GM18870 (cell line): ENCODE data around the gene HSFX3.
"Not testable (repeated sequence)": the region's sequence is repeated elsewhere in the genome, so short reads cannot be mapped to it uniquely, and the experiment has no call there.

Experiments
- ATAC-seq: cut with Tn5 transposase; IDR thresholded peaks from one replicate; pipeline ENCODE4 v1.9.1; 2021; ENCODE audit warnings: moderate library complexity; ENCODE audit not compliant: unreplicated experiment

The HSFX3 gene, protein sequence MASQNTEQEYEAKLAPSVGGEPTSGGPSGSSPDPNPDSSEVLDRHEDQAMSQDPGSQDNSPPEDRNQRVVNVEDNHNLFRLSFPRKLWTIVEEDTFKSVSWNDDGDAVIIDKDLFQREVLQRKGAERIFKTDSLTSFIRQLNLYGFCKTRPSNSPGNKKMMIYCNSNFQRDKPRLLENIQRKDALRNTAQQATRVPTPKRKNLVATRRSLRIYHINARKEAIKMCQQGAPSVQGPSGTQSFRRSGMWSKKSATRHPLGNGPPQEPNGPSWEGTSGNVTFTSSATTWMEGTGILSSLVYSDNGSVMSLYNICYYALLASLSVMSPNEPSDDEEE

DNA sequence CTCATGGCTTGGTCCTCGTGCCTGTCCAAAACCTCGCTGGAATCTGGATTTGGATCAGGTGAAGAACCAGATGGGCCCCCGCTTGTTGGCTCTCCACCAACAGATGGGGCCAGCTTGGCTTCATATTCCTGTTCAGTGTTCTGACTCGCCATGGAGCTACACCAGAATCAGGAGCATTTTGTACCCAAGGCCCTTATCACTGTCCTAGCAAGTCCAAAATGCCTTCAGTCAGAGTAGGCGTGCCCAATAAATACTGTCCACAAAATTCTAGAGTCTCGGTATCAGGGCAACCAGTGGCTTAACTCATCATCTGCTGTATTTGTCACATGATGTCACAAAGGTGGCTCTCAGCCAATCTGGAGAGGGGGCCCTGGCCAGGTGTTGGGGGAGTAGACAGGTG, at the start of gene HSFX3:
HSFX3 (minus strand) TSS at position 224 of the 400 bp plus-strand sequence; CDS start at position 152, 72 bp downstream.
- ATAC-seq, result not testable (repeated sequence)

DNA sequence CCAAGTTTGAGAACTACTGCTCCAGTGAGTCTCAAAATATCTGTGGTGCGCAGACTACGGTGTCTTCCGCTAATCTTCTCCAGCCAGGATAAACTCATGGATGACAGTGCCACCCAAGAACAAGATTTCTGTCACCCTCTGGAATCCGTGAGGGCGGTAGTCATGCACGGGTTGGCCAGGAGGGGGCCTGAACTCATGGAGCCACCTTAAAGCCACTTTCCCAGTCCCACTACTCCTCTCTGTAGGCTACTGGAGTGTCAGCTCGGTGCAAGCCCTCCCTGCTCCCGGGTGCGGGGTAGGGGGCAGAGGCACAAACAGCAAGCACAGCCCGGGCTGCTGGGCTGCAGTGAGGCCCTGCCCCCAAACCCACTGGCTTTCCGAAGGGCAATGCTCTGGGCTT, 48.9 kb upstream of the HSFX3 start:
- not testable (repeated sequence) for ATAC-seq

DNA sequence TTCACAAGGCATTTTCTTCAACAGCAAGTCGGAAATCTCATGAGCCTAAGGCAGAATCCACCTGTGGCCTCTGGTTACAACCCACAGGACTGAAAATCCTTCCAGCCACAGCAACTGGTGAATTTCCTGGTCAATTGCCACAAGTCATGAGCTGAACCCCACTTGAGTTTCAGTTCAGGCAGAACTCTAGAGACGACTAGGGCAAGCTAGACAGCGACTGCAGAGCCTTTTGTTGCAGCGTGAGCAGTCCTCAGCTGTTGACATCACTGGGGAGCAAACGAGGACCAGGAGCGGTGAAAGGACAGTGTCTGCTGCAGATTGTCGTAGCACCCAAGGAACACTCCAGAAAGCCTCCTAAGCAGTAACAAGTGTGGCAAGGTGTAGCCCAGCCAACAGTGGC, 46.2 kb upstream of the HSFX3 start:
- ATAC-seq, result not testable (repeated sequence)

DNA sequence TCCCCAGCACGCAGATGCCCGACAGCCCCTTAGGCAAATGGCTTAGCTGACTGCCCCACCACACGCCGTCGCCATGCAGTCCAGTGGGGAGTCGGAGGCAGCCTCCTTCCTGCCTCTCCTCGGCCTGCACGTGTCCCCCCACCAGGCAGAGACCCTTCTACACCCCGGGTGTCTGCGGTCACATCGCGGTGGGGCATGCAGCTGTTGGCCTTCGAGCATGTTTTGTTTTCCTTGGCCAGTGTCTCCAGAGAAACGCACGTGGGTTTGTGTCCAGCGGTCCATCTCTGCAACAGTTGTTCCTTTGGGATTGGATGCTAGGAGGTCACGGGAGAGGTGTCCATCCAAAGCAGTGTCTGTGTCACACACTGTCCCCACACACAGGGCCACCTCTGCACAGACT, 45.5 kb upstream of the HSFX3 start, which contains the start of gene HSFX2:
HSFX2 (minus strand) TSS at position 101 of the 400 bp plus-strand sequence. CDS start 614 bp downstream, outside the sequence.
- ATAC-seq, result not testable (repeated sequence)

DNA sequence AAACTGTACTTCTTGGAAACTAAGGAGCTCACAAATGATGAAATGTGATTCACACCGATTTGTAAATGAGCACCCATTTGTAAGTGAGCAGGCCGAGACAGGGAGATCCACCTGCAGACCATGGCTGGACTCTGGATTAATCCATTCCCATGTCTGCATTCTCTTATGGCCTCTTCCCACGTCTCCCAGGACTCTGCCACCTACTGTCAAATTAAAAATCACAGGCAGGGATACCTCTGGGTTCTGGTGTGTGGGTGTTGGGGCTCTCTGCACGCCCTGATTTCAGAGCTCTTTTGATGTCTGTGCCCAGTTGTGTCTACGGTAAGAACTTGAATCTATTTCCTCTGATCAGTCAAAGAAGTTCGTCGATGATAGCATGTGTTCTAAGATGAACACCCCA, 41.3 kb upstream of the HSFX3 start:
- not testable (repeated sequence) for ATAC-seq

DNA sequence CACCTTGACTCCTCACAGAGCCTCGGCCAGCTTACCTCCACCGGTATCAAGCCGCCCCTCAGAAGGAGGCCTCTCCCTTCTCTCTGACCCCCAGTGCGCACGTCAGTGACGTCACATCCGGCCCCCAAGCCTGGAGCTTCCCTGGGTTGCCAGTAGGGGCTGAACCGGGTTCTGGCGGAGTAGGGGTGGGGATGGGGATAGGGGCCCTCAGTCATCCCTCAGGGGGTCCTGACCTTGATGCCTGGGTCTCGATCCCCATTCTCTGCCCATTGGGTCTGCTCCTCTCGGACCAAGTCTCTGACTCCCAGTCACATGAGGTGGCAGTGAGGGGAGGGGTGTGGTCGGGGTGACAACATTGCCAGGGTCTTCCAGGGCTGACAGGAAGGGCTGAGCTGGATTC, 37.6 kb upstream of the HSFX3 start, which contains the start of gene MAGEA9B:
MAGEA9B (minus strand) TSS at position 101 of the 400 bp plus-strand sequence. CDS start 4,280 bp downstream, outside the sequence.
- not testable (repeated sequence) for ATAC-seq

DNA sequence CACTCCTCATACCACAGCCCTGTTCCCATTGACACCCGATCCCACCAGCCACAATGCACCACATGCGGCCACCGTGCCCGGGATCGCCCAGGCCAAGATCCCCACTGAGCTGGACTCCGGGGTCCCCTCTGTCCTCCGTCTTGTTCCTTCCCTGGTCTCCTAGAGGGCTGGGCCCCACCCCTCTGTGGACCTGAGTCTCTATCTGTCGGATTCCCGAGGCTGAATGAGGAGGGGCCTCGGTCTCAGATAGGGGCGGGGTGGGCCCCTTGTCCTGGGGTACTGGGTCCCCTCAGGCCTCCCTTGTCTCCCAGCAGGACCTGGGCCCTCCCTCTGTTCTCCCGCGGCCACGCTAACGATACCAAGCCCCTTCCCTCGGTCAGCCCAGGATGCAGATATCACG, 35.9 kb upstream of the HSFX3 start:
- not testable (repeated sequence) for ATAC-seq

DNA sequence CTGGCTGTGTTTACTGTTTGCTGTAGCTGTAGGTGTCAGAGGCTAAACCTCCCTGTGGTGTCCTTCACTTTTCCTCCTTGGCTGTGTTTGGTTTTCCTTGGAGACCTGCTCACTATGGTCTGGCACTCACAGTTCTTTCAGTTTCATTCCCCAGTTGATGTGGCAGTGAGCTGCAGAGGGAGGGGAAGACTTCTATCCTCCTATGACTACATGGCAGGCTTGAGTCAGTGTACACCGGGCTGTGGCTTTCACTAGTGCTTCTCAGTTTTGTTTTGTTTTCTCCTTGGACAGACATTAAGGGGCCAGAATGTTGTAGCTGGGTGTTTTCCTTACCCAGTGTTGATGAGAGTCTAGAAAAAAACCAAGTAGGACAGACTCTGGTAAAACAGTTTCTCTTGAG, 23.7 kb upstream of the HSFX3 start:
- peak; percentile 100 for ATAC-seq

DNA sequence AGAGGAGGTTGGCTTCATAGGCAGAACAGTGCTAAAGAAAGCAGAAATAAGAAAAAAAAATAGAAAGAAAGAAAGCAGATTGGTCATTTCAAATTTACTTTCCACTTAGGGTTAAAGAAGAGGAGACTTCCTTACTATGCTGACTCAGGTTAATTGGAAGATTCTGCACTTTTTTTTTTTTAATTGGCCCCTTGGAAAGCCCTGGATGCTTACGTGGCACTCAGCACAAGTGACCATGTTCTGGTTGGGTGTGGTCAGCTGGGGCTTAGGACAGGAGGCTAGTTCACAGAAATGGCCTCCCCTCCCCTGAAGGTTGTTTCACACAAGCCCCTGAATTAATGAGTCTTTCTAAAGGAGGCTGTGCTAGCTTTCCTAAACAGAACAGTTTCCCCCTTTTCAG, 23.0 kb upstream of the HSFX3 start:
- ATAC-seq, result no peak

DNA sequence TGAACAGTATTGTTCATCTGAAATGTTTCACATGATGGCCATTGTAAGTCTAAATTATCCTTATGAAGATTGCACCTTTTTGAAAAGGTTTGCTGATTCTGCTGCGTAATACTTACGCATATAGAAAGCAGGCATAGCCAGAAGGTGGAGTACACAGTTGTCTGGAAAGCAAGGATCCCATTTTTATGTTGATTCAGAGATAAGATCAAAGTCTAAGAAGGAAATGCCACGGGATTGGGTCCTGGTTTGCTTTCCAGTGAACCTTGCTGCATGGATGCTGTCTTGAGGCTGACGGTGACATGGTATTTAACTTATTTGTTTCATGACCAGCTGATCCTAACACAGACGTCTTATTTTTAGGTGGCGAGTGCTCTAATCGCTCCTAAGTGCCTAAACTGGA, 22.0 kb upstream of the HSFX3 start:
- no peak for ATAC-seq

DNA sequence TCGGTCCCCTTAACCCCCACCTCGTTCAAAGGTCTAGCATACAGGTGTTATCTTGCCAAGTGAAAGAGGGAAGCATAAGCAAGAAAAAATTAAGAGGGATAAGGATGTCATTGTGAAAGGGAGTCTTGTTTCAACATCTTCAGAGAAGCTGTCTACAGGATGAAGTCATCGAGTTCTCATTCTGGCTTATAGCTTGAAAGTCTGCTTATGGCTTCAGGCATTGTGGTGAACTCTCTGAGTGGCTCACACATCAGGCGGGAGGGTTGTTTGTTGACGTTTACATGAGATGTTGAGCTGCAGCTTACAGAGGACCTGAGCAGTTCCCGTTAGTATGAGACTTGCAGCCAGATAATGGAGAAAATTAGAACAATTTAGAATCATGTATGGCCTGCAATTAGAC, 20.9 kb upstream of the HSFX3 start:
- no peak for ATAC-seq

DNA sequence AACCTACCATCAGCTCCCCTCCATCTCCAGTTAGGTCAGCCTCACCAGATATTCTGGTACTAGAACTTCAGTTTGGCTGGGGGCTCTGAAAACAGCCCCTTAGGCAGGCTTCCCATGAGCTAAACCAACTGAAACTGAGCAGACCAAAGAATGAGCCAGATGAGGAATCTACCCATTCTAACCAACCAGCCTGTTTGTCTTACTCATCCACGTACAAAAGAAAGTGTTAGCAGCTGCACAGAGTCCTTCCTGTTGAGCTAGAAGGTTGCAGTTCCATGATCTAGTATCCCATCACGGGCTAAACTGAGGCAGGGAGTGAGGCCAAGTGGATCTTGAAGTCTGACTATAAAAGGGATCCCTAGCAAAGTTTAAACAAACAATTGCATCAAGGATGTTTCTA, 20.0 kb upstream of the HSFX3 start:
- ATAC-seq, result no peak

DNA sequence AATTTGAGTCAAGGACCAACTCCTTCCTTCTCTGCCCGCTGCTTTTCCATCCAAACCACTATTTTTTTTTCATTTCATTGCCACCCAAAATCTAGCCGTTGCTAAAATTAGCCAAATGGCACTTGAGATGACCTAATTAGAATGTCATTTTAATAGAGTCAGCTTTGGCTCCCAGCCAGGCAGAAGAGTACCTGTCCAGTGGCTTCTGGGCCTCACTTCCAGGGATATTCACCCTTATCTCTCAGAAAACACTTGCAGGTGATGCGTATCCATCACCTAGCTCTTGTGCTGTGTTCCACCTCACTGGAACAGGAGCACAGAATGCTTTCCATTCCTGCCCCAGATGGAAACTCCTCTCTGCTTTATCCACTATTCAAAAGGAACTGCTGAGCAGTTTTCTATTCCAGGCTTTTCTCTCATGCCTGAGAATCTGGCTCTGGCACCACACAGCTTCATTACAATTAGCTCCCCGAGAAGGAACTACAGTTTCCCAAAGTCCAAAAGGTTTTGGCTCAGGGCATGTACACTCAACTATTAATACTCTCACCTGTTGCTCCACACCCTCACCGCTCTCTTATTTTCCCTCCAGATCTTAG, 19.1 kb upstream of the HSFX3 start:
- ATAC-seq, result no peak

DNA sequence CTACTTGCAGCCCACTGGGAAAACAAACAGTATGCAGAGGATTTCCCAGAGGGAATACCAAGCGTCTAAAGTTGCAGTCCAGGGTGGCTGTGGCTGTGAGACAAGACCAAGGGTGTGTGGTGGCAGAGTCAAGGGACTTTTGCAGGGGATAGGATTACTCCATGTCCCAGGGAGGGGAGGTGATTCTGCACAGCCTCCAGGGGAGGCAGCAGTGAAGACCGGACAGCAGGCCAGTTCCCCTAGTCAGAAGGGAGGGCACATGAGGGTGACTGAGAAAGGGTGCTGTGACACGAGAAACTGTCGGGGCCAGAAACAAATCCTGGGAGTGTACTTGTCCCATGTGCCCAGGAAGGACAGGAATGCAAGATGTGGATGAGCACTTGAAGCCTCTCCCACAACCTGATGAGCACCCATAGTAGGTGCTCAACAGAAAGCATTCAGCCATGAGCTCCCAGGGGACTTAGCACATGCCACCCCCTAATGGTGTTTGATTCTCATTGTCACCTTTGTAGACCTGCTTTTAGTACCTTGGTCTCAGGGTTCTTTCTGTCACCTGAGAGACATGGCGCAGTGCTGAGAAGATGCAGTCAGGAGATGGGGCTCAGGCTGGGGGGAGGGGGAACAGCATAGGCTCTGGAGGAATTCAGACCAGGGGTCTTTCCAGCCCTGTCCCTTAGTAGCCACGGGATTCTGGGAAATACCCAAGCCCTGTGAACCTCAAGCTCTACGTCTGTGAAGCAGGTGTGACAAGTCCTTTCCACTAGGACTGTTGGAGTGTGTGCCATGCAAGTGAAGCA, 18.1 kb upstream of the HSFX3 start:
- ATAC-seq, result no peak

DNA sequence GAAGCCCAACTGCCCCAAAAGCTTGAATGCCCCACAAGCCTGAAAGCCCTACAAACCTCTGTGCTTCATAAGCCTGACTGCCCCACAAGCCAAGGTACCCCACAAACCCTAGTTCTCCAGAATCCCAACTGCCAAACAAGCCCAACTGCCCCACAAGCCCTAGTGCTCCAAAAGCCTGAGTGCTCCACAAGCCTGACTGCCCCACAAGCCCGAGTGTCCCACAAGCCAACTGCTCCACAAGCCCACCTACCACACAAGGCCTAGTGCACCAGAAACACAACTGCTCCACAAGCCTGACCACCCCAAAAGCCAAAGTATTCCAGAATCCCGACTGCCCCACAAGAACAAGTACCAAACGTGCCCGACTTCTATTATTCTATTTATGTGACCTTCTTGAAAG, 13.6 kb upstream of the HSFX3 start:
- no peak for ATAC-seq

DNA sequence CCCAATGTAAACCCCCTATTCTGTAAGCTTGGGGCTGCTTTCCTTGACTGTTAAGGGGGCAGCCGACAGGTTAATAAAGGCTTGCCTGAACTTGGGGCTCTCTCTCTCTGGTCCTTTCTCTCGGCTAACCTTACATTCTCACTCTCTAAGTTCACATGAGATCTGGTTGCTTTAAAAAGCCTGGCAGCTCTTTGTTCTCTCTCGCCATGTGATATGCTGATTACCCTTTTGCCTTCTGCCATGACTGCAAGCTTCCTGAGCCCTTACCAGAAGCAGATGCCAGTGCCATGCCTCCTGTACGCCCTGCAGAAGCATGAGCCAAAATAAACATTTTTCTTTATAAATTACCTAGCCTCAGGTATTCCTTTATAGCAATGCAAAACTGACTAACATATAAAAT, 5.5 kb upstream of the HSFX3 start:
- ATAC-seq, result not testable (repeated sequence)

DNA sequence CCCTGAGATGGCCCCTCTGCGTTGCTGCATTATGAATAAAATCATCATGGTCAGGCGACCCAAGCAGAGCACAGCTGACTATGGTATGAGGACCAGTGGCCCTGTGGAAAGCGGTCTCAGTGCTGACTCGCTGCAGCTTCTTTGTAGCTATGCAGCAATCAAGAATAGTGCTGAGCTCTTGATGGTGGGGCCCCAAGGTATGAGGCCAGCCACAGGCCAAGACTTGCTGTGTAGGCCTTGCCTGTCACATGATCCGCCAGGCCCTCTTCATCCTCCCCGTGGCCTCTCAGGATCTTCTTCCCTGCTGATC, 2.2 kb upstream of the HSFX3 start:
- ATAC-seq, result not testable (repeated sequence)

DNA sequence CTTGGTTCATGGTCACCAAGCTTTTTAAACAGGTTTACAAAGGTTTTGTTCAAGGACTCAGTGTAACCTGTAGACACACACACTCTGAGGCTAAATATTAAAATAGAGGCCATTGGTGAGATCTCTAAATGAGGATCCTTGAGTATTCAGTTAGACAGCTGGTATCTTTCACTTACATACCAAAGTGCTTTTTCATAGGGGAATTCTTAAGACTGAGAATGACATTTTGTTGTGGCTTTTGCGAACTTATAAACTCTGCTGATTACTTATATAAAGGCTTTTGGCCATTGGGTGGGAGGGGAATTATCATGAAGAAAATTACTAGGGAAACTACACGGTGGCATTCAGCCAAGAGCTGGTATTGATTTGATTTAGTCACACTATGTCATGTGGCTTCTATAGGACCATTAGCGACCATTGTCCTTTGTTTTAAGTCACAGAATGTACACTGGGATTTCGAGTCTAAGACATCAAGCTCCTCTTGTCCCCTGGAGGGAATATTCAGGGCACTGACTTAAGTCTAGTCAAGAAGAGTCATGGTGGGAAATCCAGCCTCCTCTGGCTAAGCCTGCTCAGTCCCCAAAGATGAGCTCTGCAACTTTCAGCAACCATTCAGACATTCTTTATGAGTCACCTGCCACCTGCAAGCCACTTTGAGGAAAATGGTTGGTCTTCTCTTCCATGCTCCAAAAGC, 1.7 kb upstream of the HSFX3 start:
- ATAC-seq, result peak; percentile 44

DNA sequence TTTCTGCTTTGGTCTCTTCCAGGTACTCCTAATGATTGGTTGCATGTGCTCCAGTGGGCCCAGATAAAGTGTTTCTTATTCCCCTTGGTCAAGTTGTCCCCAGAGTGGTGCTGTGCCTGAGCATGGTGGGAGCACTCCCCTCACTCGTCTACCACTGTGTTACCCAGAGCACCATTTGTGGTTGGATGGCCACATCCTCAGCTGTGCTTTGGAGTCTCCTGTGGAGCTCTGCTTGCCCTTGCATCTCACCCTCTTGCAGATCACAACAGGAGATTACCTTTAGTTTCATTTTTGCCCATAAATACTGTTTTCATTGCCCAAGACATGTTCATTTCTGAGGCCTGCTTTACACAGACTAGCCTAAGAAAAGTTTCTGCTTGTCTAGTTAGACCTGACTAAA, 730 bp upstream of the HSFX3 start:
- ATAC-seq, result not testable (repeated sequence)

DNA sequence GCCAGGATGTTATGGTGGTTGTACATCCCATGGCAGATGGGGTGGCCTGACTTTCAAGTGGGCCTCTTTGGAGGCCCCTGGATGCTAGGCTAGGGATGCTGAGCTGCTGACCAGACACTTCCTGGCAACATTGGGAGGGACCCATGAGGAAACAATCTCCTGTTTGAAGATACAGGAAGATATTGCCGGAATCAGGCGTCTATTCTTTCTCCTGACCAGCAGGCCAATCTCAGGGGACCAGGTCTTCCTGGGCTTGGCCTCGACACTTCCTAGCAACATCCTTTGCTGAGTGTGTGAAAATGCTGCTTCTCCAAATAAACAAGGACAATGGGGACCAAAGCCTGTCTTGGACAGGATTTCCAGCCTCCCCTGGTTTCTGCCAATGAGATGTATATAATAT, 1.9 kb downstream of the HSFX3 start:
- not testable (repeated sequence) for ATAC-seq

DNA sequence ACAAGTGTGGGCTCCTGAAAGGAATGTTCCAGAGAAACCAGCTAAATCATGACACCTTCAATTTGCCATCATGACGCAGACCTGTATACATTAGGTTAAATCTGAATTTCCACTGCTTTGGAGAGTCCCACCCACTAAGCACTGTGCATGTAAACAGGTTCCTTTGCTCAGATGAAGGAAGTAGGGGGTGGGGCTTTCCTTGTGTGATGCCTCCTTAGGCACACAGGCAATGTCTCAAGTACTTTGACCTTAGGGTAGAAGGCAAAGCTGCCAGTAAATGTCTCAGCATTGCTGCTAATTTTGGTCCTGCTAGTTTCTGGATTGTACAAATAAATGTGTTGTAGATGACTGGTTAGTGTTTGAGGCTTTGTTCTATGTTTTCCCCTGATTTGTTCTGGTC, 2.8 kb downstream of the HSFX3 start:
- ATAC-seq, result not testable (repeated sequence)
